ENCODE results near the gene LRRC43. TPM values are rescaled to one million over a fixed set of nuclear protein-coding genes. Genes with fewer than 3 reads are reported as not detected.

LRRC43 gene
- total RNA-seq, 1 donor from 2014 or later: 0.12 TPM

DNA sequence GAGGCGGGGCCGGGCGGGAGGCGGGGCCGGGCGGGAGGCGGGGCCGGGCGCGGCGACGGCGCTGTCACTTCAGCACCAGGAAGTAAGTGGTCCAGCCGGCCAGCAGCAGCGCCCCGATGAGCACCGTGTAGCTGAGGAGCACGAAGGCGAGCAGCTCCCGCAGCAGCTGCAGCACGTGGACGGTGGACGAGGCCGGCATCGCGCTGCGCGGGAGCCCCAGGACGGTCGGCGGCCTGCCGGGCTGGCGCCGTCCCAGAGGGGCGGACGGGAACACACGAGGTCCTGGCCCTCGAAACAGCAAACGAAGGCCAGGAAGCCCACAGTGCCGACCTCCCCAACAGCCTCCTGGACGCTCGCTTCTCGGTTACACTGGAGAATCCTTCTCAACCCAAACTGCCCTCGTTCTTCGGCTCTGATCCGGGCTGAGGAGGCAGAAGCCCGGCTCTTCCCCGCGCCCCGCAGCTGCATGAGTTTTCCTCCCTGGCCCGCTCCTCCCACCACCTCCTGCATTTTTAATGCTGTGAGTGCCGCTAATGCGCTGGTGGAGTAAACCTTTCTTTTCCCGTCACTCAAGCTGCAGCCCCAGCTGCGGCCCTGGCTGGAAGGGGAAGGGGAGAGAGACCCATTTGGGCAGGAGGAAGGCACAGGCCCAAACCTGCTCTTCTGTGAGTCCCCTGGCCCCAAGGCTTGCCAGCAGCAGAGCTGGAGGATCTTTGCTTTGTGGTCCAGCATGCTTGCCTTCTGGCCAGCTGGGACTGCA lies 43.6 kb downstream of the LRRC43 start:
- no peak for ATAC-seq

DNA sequence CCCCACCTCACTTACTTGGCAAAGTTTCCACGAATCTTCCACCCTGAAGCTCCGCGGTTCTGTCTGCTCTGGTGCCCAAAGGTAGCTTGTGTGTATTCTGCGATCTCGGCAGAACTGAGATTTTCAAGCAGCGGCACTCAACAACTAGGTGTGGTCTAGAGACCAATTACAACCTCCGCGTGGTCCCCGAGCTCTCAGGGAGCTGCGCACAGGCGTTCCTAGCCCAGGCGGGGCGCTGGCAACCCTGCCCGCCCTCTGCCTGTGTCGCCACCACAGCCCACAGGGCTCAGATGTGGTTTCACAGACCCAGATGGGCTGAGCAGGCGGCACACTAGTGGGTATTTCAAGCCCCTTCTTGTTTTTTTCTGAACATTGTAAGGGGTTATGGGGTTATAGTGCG lies 44.4 kb downstream of the LRRC43 start:
- no peak for ATAC-seq

DNA sequence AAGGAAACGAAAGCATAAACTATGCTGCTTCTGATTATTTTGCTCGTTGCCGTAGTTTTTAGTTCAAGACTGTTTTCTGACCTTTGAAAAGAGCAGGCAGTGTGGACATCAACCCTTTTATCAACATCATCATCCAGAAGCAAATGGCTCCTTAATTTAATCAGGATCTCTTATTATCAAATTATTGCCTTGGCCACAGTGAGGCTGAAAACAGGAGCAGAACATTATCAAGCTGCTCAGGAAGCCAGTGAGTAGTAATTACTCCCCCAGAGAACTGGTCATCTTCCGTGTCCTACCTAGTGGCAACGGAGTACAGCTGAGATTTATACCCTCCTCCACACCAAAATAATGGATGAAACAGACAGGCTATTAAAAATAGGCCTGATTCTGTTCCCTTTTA lies 45.2 kb downstream of the LRRC43 start:
- ATAC-seq: no peak

DNA sequence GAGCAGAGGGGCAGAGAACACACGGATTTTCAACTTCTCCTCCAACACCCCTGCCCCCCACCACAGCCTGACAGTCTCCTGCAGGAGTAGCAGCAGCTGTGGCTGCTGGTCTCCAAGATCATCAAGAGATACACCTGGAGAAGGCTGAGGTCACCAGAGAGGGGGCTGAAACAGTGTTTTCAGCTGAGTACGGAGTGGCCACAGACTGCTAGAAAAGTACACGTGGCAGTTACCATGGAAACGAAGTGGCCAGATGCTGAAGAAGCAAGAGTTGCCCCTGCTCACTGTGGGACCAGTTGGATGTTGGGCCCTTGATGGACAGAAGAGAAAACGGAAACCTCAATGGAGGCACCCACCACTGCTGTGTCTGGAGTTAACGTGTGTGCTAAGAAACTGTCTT lies 47.9 kb downstream of the LRRC43 start:
- no peak for ATAC-seq

DNA sequence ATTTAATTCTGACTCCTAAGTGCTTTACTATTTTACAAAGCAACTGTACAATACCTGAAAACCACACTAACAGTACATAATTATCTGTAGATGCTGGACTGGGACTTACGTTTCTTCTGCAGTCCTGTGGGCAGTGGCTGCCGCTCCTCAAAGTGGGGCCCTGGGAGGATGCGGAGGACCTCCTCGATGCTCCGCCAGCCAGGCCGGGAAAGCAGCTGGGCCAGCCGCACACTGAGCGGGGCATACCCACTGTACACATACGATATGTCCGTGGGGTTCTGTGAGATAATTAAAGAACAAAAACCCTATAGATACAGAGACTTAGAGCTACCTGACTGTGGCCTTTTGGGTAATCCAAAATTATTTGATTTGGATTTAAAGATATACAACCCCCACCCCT lies 49.8 kb downstream of the LRRC43 start:
- ATAC-seq: no peak

DNA sequence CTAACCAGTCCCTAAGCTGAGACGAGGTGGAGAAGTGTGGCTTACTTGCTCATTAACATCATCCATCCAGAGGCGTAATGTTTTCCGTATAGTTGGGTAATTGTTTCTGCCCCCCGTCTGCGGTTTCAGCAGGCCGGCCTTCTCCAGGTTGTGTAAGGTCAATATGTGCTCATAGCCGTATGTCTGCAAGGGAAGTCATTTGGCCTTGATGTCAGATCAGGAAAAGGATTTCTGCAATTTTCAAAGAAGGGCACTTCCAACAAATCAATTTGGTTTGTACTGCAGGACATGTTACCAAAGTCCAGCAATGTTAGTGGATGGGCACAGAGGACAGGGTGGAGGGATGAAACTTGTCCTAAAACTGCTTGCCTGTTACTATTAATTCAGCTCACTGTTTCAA lies 52.8 kb downstream of the LRRC43 start:
- no peak for ATAC-seq

DNA sequence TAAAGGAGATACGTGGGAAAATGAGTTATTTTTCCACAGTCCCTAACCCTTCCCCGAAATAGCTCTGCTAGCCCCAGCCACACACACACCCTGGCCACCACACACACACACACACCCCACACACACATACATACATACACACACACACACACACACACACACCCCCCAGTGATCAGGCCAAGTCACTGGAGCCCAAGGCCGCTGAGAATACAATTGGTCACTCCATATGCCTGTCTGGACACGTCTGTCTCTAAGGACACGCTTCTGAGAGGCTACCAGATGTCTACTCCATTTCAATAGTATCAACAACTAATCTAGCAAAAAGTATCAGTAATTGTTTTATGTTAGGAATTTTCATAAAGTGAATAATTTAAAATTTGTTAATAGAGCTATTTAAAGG lies 55.9 kb downstream of the LRRC43 start:
- no peak for ATAC-seq

DNA sequence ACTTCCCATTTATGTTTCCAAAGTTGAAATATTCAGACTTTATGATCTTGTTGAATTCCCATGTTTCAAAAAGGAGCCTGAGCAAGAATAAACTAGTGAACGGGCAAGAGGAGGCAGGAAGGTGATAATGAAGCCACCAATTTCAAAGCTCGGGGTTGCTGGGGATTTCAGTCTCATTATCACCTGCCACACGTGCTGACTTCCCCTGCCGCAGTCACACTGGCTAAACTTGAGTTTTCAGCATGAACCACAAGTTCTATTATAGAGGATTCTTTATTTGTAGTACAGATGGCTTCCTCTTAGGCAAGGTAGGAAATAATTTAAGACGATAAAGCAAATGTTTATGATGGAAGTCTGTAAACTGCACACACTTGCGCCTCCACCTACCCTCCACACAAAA lies 61.0 kb downstream of the LRRC43 start:
- no peak for ATAC-seq

DNA sequence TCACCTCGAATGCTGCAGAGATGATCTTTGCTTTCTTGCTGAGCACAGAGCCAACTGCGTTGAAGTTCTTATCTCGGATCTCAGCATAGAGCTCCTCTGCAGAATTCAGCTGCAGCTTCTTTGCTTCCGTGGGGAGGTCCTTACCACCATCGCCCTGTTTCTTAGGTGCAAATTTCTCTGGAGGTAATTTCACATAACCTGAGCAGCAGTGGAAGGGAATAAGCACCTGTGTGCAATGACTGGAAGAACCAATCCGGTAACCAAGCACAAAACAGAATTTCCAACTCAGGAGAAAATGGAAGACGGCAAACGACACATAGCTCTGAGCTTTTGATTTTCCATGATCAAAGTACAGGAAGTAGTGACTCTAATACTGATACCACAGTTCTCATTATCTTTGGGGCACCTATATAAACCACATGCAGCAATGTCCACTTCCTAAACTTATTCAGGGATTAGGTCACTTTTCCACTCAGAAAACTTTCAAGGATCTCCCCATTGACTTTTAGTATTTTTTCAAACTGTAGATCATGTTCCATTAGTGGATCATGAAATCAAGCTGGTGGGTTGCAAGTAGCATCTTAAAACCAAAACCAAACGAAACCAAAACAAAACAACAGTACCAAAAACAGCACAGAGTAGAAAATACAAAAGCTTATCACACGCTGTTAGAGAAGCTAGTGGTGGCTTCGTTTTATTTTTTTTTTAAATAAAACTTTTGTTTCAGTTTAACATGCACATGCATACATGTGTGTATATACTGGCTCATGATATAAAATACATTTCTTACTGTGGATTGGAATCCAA lies 61.8 kb downstream of the LRRC43 start:
- ATAC-seq: no peak

DNA sequence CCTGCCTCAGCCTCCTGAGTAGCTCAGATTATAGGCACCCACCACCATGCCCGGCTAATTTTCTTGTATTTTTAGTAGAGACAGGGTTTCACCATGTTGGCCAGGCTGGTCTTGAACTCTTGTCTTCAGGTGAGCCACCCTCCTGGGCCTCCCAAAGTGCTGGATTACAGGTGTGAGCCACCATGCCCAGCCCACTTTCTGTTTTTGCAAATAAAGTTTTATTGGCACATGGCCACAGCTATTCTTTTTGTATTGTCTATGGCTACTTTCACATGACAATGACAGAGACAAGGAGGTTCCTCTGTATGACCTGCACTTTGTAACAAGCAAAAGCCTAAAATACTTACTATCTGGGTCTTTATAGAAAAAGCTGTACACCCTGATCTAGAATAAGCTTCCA lies 62.6 kb downstream of the LRRC43 start:
- no peak for ATAC-seq

DNA sequence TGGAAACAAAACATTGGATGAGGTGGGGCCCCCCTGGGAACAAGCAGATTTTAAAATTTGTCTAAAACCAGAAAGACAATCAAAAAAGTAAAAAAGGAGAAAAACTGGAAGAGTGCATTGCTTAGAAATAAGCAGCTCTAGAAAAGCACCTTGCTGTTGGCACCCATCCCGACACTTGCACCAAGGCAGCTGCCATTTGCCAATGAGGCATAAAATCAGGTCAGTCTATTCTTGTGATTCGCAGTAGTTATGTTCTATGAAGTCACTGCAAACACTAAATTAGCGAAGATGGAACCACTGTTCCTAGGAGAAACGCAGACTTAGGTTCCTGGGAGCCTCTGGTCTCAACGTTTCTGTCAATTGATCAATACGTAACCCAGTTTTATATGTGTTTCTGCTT lies 67.1 kb downstream of the LRRC43 start:
- ATAC-seq: no peak

DNA sequence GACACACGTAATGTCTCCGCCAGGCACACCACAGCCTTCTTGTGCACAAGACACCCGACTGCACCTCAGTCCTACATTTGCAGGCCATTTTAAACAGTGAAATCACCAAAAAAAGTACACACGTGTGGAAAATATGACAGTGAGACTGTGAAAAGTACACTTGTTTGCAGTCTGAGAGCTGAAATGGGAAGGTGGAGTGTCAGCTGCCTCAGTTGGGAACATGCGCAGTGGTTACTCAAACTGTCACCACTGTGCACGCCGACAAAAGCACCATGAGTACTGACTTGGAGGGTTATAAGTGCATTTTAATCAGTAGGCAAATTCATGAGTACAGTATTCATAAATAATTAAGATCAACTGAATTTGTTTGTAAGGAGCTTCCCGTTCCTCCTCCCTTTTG lies 67.6 kb downstream of the LRRC43 start:
- ATAC-seq: no peak

Other genes with a start within 250 kb of the LRRC43 start
- gene BCL7A, start 161.2 kb upstream of the LRRC43 start, total RNA-seq: 2.3 TPM
- gene MLXIP, start 104.4 kb upstream of the LRRC43 start, total RNA-seq: 13.1 TPM
- gene IL31, start 8.9 kb upstream of the LRRC43 start, total RNA-seq: not detected
- gene B3GNT4, start 20.6 kb downstream of the LRRC43 start, total RNA-seq: 2.0 TPM
- gene DIABLO, start 42.9 kb downstream of the LRRC43 start, total RNA-seq: 30.5 TPM
- gene VPS33A, start 83.4 kb downstream of the LRRC43 start, total RNA-seq: 10.7 TPM
- gene CLIP1, start 239.5 kb downstream of the LRRC43 start, total RNA-seq: 132 TPM

Data from esophagus mucosa (tissue), 1 donor.